ENCODE data around the gene SNX10.
A peak's percentile ranks its signal among the peaks of the same experiment; 100 is the strongest.

Gene SNX10

GRCh38 chr7:26413007-26413691, 121.5 kb downstream of the SNX10 start:
- H3K4me3 ChIP-seq (ENCODE audit: control insufficient read depth in 1 of 7, extremely low read depth in 1 of 7, insufficient read depth in 4 of 7, low read depth in 2 of 7, low read length in 6 of 7) = no peak overlapping the region
- no peaks in the 10 kb centered on the region for H3K27me3 ChIP-seq (replicated peaks in 2 of 5; ENCODE audit: control insufficient read depth in 4 of 5, insufficient read depth in 5 of 5, low read length in 4 of 5)
- H3K36me3 ChIP-seq (ENCODE audit: control insufficient read depth in 4 of 4, insufficient read depth in 4 of 4, low read length in 3 of 4) = no peaks in the 10 kb centered on the region
- DNase-seq = no peak
- H3K27ac ChIP-seq (ENCODE audit: insufficient read depth in 1 of 2, low read depth in 1 of 2, low read length in 2 of 2, poor library complexity in 1 of 2, severe bottlenecking in 2 of 2) = no peak overlapping the region
- peaks cover 0 to 5% (median 0%) of the 10 kb centered on the region in 4 experiments for H3K4me1 ChIP-seq (ENCODE audit: control extremely low read depth in 1 of 4, control insufficient read depth in 4 of 4, insufficient read depth in 4 of 4, low read length in 3 of 4)
- no peaks in the 10 kb centered on the region for H3K9me3 ChIP-seq (ENCODE audit: control extremely low read depth in 1 of 5, control insufficient read depth in 4 of 5, insufficient read depth in 2 of 5, low read depth in 1 of 5, low read length in 4 of 5)
- 95% methylated on average over 3 of the region's 3 CpGs for WGBS (ENCODE audit: insufficient coverage)
- ChIA-PET POLR2A (no interaction called here), CTCF (interaction anchor here (0.6 to 1.5 kb wide), 2 partner anchors 10 to 116 kb away, joined by 3 to 5 read pairs; no protein-coding TSS in a partner anchor)

GRCh38 chr7:26416004-26416403, 124.3 kb downstream of the SNX10 start:
- H3K27me3 ChIP-seq (replicated peaks in 2 of 5; ENCODE audit: control insufficient read depth in 4 of 5, insufficient read depth in 5 of 5, low read length in 4 of 5) = no peaks in the 10 kb centered on the region
- POLR2A ChIA-PET = no interaction called here
- CTCF ChIA-PET = interaction anchor here (1.0 kb wide), 1 partner anchor 20 kb away, joined by 4 read pairs; no protein-coding TSS in a partner anchor
- no peaks in the 10 kb centered on the region for H3K36me3 ChIP-seq (ENCODE audit: control insufficient read depth in 4 of 4, insufficient read depth in 4 of 4, low read length in 3 of 4)
- H3K27ac ChIP-seq (ENCODE audit: insufficient read depth in 1 of 2, low read depth in 1 of 2, low read length in 2 of 2, poor library complexity in 1 of 2, severe bottlenecking in 2 of 2) = no peak overlapping the region
- H3K9me3 ChIP-seq (ENCODE audit: control extremely low read depth in 1 of 5, control insufficient read depth in 4 of 5, insufficient read depth in 2 of 5, low read depth in 1 of 5, low read length in 4 of 5) = no peaks in the 10 kb centered on the region
- no peak overlapping the region for H3K4me3 ChIP-seq (ENCODE audit: control insufficient read depth in 1 of 7, extremely low read depth in 1 of 7, insufficient read depth in 4 of 7, low read depth in 2 of 7, low read length in 6 of 7)
- WGBS (ENCODE audit: insufficient coverage) = no CpG with 5 or more reads among the region's 1 CpG
- peaks cover 0 to 9% (median 6%) of the 10 kb centered on the region in 4 experiments for H3K4me1 ChIP-seq (ENCODE audit: control extremely low read depth in 1 of 4, control insufficient read depth in 4 of 4, insufficient read depth in 4 of 4, low read length in 3 of 4)
- DNase-seq = peak in 2 of 3 donors; percentile 59 to 70

GRCh38 chr7:26417911-26418413, 126.3 kb downstream of the SNX10 start:
- no peak for DNase-seq
- no peaks in the 10 kb centered on the region for H3K9me3 ChIP-seq (ENCODE audit: control extremely low read depth in 1 of 5, control insufficient read depth in 4 of 5, insufficient read depth in 2 of 5, low read depth in 1 of 5, low read length in 4 of 5)
- CTCF ChIA-PET = interaction anchor here (1.2 to 1.5 kb wide), 2 partner anchors 14 to 18 kb away, joined by 3 to 4 read pairs; no protein-coding TSS in a partner anchor
- peaks cover 0 to 12% (median 6%) of the 10 kb centered on the region in 4 experiments for H3K4me1 ChIP-seq (ENCODE audit: control extremely low read depth in 1 of 4, control insufficient read depth in 4 of 4, insufficient read depth in 4 of 4, low read length in 3 of 4)
- no peaks in the 10 kb centered on the region for H3K36me3 ChIP-seq (ENCODE audit: control insufficient read depth in 4 of 4, insufficient read depth in 4 of 4, low read length in 3 of 4)
- POLR2A ChIA-PET = interaction anchor here (0.5 kb wide), 1 partner anchor 58 kb away, joined by 3 read pairs; no protein-coding TSS in a partner anchor
- WGBS (ENCODE audit: insufficient coverage) = 100% methylated on average over 5 of the region's 5 CpGs
- H3K27ac ChIP-seq (ENCODE audit: insufficient read depth in 1 of 2, low read depth in 1 of 2, low read length in 2 of 2, poor library complexity in 1 of 2, severe bottlenecking in 2 of 2) = no peak overlapping the region
- no peaks in the 10 kb centered on the region for H3K27me3 ChIP-seq (replicated peaks in 2 of 5; ENCODE audit: control insufficient read depth in 4 of 5, insufficient read depth in 5 of 5, low read length in 4 of 5)
- H3K4me3 ChIP-seq (ENCODE audit: control insufficient read depth in 1 of 7, extremely low read depth in 1 of 7, insufficient read depth in 4 of 7, low read depth in 2 of 7, low read length in 6 of 7) = no peak overlapping the region

- Histone ChIP-seq H3K9me3 (ENCODE audit: control extremely low read depth in 1 of 5, control insufficient read depth in 4 of 5, insufficient read depth in 2 of 5, low read depth in 1 of 5, low read length in 4 of 5) (no peaks in the 10 kb centered on the region), H3K27me3 (replicated peaks in 2 of 5; ENCODE audit: control insufficient read depth in 4 of 5, insufficient read depth in 5 of 5, low read length in 4 of 5) (no peaks in the 10 kb centered on the region), H3K27ac (ENCODE audit: insufficient read depth in 1 of 2, low read depth in 1 of 2, low read length in 2 of 2, poor library complexity in 1 of 2, severe bottlenecking in 2 of 2) (no peak overlapping the region), H3K36me3 (ENCODE audit: control insufficient read depth in 4 of 4, insufficient read depth in 4 of 4, low read length in 3 of 4) (no peaks in the 10 kb centered on the region), H3K4me3 (ENCODE audit: control insufficient read depth in 1 of 7, extremely low read depth in 1 of 7, insufficient read depth in 4 of 7, low read depth in 2 of 7, low read length in 6 of 7) (no peak overlapping the region), H3K4me1 (ENCODE audit: control extremely low read depth in 1 of 4, control insufficient read depth in 4 of 4, insufficient read depth in 4 of 4, low read length in 3 of 4) (peaks cover 0 to 12% (median 4%) of the 10 kb centered on the region in 4 experiments)
- WGBS (ENCODE audit: insufficient coverage) = 100% methylated on average over 3 of the region's 3 CpGs
- ChIA-PET CTCF (no interaction called here), POLR2A (no interaction called here)
- no peak for DNase-seq
These were observed 127.5 kb downstream of the SNX10 start for GRCh38 chr7:26419198-26419597.

- no peak overlapping the region for H3K4me3 ChIP-seq (ENCODE audit: control insufficient read depth in 1 of 7, extremely low read depth in 1 of 7, insufficient read depth in 4 of 7, low read depth in 2 of 7, low read length in 6 of 7)
- no peaks in the 10 kb centered on the region for H3K27me3 ChIP-seq (replicated peaks in 2 of 5; ENCODE audit: control insufficient read depth in 4 of 5, insufficient read depth in 5 of 5, low read length in 4 of 5)
- 7% methylated on average over 2 of the region's 5 CpGs for WGBS (ENCODE audit: insufficient coverage)
These were observed 128.9 kb downstream of the SNX10 start for GRCh38 chr7:26420422-26421019.

GRCh38 chr7:26422761-26423160, 131.1 kb downstream of the SNX10 start:
- Histone ChIP-seq H3K36me3 (ENCODE audit: control insufficient read depth in 4 of 4, insufficient read depth in 4 of 4, low read length in 3 of 4) (no peaks in the 10 kb centered on the region), H3K27ac (ENCODE audit: insufficient read depth in 1 of 2, low read depth in 1 of 2, low read length in 2 of 2, poor library complexity in 1 of 2, severe bottlenecking in 2 of 2) (no peak overlapping the region), H3K4me1 (ENCODE audit: control extremely low read depth in 1 of 4, control insufficient read depth in 4 of 4, insufficient read depth in 4 of 4, low read length in 3 of 4) (peaks cover 0 to 12% (median 4%) of the 10 kb centered on the region in 4 experiments), H3K4me3 (ENCODE audit: control insufficient read depth in 1 of 7, extremely low read depth in 1 of 7, insufficient read depth in 4 of 7, low read depth in 2 of 7, low read length in 6 of 7) (no peak overlapping the region), H3K9me3 (ENCODE audit: control extremely low read depth in 1 of 5, control insufficient read depth in 4 of 5, insufficient read depth in 2 of 5, low read depth in 1 of 5, low read length in 4 of 5) (no peaks in the 10 kb centered on the region), H3K27me3 (replicated peaks in 2 of 5; ENCODE audit: control insufficient read depth in 4 of 5, insufficient read depth in 5 of 5, low read length in 4 of 5) (no peaks in the 10 kb centered on the region)
- CTCF ChIA-PET = no interaction called here
- DNase-seq = no peak
- POLR2A ChIA-PET = no interaction called here
- WGBS (ENCODE audit: insufficient coverage) = 98% methylated on average over 4 of the region's 5 CpGs

More at GRCh38 chr7:26420422-26421019, 128.9 kb downstream of the SNX10 start:
- CTCF ChIA-PET = interaction anchor here (1.0 to 1.1 kb wide), 2 partner anchors 42 to 51 kb away, joined by 3 read pairs; no protein-coding TSS in a partner anchor
- POLR2A ChIA-PET = interaction anchor here (0.6 kb wide), 1 partner anchor 292 kb away, joined by 3 read pairs; no protein-coding TSS in a partner anchor
- Histone ChIP-seq H3K36me3 (ENCODE audit: control insufficient read depth in 4 of 4, insufficient read depth in 4 of 4, low read length in 3 of 4) (no peaks in the 10 kb centered on the region), H3K9me3 (ENCODE audit: control extremely low read depth in 1 of 5, control insufficient read depth in 4 of 5, insufficient read depth in 2 of 5, low read depth in 1 of 5, low read length in 4 of 5) (no peaks in the 10 kb centered on the region), H3K27ac (ENCODE audit: insufficient read depth in 1 of 2, low read depth in 1 of 2, low read length in 2 of 2, poor library complexity in 1 of 2, severe bottlenecking in 2 of 2) (no peak overlapping the region), H3K4me1 (ENCODE audit: control extremely low read depth in 1 of 4, control insufficient read depth in 4 of 4, insufficient read depth in 4 of 4, low read length in 3 of 4) (peaks cover 0 to 12% (median 4%) of the 10 kb centered on the region in 4 experiments)
- DNase-seq = peak; percentile 17 to 80 (median 64)

- Histone ChIP-seq H3K27me3 (replicated peaks in 2 of 5; ENCODE audit: control insufficient read depth in 4 of 5, insufficient read depth in 5 of 5, low read length in 4 of 5) (no peaks in the 10 kb centered on the region), H3K36me3 (ENCODE audit: control insufficient read depth in 4 of 4, insufficient read depth in 4 of 4, low read length in 3 of 4) (no peaks in the 10 kb centered on the region), H3K27ac (ENCODE audit: insufficient read depth in 1 of 2, low read depth in 1 of 2, low read length in 2 of 2, poor library complexity in 1 of 2, severe bottlenecking in 2 of 2) (no peak overlapping the region), H3K4me1 (ENCODE audit: control extremely low read depth in 1 of 4, control insufficient read depth in 4 of 4, insufficient read depth in 4 of 4, low read length in 3 of 4) (peaks cover 0 to 12% (median 3%) of the 10 kb centered on the region in 4 experiments), H3K4me3 (ENCODE audit: control insufficient read depth in 1 of 7, extremely low read depth in 1 of 7, insufficient read depth in 4 of 7, low read depth in 2 of 7, low read length in 6 of 7) (no peak overlapping the region), H3K9me3 (ENCODE audit: control extremely low read depth in 1 of 5, control insufficient read depth in 4 of 5, insufficient read depth in 2 of 5, low read depth in 1 of 5, low read length in 4 of 5) (no peaks in the 10 kb centered on the region)
- no peak for DNase-seq
- ChIA-PET POLR2A (no interaction called here), CTCF (no interaction called here)
- WGBS (ENCODE audit: insufficient coverage) = 100% methylated on average over 1 of the region's 1 CpG
These were observed 131.8 kb downstream of the SNX10 start for GRCh38 chr7:26423436-26423835.
